Prostate gland (tissue), 2 donors: ENCODE data around the gene SNRNP70.

ENCODE experiments used
- CTCF ChIP-seq, 4 experiments: fragments of 200-600 bp in 2 of 4; fragments of 450-650 bp in 2 of 4; sonication (generic) in 2 of 4; IDR thresholded peaks; 1 replicate in 3 of 4; 2 replicates in 1 of 4; pipeline ENCODE4 v1.5.1; 2016 to 2019; ENCODE audit warnings: antibody characterized with exemption in 4 of 4, mild to moderate bottlenecking in 2 of 4, moderate library complexity in 2 of 4
- POLR2A ChIP-seq: fragments of 450-650 bp; IDR thresholded peaks from one replicate; pipeline ENCODE4 v1.6.1; 2016; ENCODE audit warnings: antibody characterized with exemption, mild to moderate bottlenecking
- POLR2AphosphoS5 ChIP-seq: sonication (generic); formaldehyde crosslinking; IDR thresholded peaks from one replicate; pipeline ENCODE4 v1.6.1; 2017; ENCODE audit warnings: antibody characterized with exemption

- TF ChIP-seq CTCF (IDR thresholded peaks at IDR 0.05): no peak
- TF ChIP-seq POLR2A: no peak
- TF ChIP-seq POLR2AphosphoS5: no peak
Observed at GRCh38 chr19:49059053-49059452, 26.2 kb upstream of the SNRNP70 start.
